OCI-LY1 (cell line): ENCODE data around the gene ATP7B.

Experiments
- EZH2 ChIP-seq: fragments of 200-600 bp; sonication (generic), shearing (Covaris generic); IDR thresholded peaks from 2 replicates; pipeline ENCODE4 v1.8.0; 2017; ENCODE audit warnings: borderline replicate concordance, mixed run types, mild to moderate bottlenecking, antibody characterized with exemption, low read length, moderate library complexity, mixed read lengths
- TF ChIP-seq, protein P1 (sequence below): fragments of 200-600 bp; sonication (generic), shearing (Covaris generic); IDR thresholded peaks from 2 replicates; pipeline ENCODE4 v1.5.1; 2017; ENCODE audit warnings: mild to moderate bottlenecking, antibody characterized with exemption, low read length, moderate library complexity, mixed read lengths

DNA sequence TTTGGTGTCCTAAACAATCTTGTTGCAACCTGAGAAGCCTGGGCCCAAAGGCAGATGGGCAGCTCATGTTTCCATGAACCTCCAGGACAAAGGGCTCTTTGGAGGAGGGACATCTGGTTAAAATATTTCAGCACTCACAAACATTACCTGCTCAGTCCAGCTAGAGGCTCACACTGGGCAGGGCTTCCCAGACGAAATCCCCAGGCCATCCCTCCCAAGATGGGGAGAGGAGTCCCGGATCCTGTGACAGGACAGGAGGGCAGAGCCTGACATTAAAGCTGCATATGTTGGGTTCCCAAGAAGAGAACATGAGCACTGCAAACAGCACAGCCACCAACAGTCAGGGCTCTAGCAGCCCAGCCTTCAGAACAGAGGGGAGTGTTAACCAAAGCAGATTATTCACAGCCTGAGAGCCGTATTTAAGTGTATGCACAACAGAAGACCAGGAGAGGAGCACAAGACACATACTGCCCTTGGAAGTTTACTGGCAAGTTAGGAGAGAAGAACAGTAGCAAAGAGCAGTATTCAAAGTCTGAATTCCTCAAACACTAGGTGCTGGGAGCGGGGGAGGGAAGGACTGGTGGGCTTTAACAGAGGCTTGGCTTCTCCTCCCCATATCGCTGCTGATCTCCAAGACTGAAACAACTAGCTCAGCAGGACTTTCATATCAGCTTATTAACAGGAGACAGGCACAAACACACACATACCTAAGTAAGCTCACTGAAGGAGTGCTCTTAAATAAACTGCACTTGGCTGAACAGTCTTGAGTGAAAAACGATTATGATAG is 12.3 kb downstream of the ATP7B start:
- TF ChIP-seq, protein P1, sequence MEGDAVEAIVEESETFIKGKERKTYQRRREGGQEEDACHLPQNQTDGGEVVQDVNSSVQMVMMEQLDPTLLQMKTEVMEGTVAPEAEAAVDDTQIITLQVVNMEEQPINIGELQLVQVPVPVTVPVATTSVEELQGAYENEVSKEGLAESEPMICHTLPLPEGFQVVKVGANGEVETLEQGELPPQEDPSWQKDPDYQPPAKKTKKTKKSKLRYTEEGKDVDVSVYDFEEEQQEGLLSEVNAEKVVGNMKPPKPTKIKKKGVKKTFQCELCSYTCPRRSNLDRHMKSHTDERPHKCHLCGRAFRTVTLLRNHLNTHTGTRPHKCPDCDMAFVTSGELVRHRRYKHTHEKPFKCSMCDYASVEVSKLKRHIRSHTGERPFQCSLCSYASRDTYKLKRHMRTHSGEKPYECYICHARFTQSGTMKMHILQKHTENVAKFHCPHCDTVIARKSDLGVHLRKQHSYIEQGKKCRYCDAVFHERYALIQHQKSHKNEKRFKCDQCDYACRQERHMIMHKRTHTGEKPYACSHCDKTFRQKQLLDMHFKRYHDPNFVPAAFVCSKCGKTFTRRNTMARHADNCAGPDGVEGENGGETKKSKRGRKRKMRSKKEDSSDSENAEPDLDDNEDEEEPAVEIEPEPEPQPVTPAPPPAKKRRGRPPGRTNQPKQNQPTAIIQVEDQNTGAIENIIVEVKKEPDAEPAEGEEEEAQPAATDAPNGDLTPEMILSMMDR: no peak
- TF ChIP-seq EZH2: no peak
